ENCODE data around the gene DNAJC5.

DNA sequence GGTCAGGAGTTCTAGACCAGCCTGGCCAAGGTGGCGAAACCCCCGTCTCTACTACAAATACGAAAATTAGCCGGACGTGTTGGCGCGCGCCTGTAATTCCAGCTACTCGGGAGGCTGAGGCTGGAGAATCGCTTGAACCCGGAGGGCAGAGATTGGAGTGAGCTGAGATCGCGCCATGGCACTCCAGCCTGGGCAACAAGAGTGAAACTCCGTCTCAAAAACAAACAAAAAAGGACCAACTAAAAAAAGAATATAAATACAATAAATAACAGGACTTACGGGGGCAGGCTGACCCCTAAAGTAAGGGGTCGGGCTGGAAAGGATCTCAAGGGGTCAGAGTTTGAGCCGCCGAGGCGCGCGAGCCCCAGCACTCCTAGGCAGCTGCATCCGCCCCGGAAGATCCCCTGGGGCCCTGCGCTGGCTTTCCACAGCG lies 30.4 kb upstream of the DNAJC5 start:
- TF ChIP-seq GATA2 (IDR thresholded peaks at IDR 0.05; ENCODE audit: low read depth, low read length): no peak
- TF ChIP-seq GATA3 (IDR thresholded peaks at IDR 0.05; ENCODE audit: low read depth, low read length): no peak
